ENCODE data around the gene HYOU1. TPM values are rescaled to one million over a fixed set of nuclear protein-coding genes. Genes with fewer than 3 reads are reported as not detected.

The HYOU1 gene
- total and polyA plus RNA-seq, 2 donors = 35.5 to 65.6 TPM

DNA sequence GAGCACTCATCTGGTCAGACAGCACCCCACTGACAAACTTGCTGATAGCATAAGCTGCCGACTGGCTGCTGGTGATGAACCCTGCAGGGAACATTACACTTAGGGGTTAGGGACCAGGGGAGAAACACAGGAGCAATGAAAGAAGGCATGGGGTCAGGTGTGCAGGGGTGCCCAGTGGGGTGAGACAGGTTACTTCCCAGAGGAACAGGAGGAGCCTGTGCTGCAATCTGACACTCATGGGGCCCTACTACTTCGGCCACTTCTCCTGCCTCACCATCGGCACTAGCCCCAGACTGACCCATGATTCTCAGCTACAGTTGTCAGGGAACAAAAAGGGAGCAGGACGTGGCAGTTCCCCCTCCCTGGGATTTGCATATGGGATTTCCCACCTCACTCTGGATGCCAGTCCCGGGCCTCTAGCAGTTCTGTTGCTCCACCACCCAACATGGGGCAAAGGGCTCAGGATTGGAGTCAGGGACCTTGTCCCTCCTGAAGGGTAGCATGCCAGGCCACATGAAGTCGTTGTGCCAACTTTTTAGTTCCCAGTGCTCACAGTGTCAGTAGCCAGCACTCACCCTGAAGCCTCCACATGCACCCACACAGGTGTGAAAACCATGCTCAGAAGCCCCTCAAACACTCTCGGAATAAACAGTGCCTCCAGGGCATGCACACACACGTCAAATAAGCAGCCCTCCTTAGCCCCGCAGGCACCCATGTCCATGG is 28.5 kb downstream of the HYOU1 start:
- peaks cover 30 to 40% of the 10 kb centered on the region in 2 donors for H3K36me3 ChIP-seq (ENCODE audit: control insufficient read depth in 2 of 2, insufficient read depth in 2 of 2, low read length in 1 of 2)
- WGBS = 93% methylated on average over 9 of the region's 9 CpGs
- peaks cover 3 to 19% of the 10 kb centered on the region in 2 donors for H3K4me1 ChIP-seq (ENCODE audit: control insufficient read depth in 2 of 2, insufficient read depth in 2 of 2, low read length in 2 of 2)
- no peaks in the 10 kb centered on the region for H3K27me3 ChIP-seq (ENCODE audit: control insufficient read depth in 2 of 2, insufficient read depth in 1 of 2, low read length in 1 of 2)
- H3K27ac ChIP-seq (ENCODE audit: low read depth in 1 of 2, low read length in 1 of 2) = no peak overlapping the region
- no peak for DNase-seq (ENCODE audit: low read depth in 6 of 9, low spot score in 9 of 9)
- no peaks in the 10 kb centered on the region for H3K9me3 ChIP-seq (ENCODE audit: control insufficient read depth in 2 of 2, insufficient read depth in 1 of 2, low read length in 1 of 2)
- H3K4me3 ChIP-seq (ENCODE audit: low read length in 2 of 2) = no peak overlapping the region

DNA sequence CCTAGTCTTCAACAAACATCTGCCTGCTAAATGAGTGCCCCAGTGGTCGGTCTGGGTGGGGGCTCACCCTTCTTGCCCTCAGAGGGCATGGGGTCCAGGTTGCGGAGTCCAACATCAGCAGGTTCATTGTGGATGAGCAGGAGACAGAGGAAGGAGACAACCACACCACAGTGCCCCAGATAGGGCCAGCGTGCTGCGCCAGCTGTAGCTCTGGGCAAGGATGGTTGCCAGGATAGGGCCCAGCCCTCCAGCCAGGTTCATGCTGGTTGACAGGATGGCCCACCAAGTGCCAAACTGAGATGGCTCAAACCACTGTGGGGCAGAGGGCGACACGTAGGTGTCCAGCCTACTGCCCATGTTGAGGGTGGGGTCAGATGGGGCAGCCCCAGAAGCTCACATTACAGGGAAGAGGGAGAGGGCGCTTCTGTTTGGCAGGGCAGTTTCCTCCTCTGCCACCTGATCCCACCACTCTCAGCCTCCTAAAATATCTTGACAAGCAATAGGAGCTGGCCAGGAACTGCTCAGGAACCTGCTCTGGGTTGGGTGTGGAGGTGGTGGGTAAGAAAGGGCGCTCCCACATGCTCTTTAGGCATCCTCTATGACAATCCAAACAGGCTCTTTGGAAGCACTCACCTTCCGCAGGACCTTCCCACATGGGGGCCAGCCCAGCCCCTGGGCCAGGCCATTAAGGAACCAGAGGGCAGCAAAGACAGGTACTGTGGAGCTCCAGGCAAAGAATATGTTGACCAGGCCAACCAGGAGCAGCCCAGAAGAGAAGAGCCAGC is 29.3 kb downstream of the HYOU1 start:
- H3K4me1 ChIP-seq (ENCODE audit: control insufficient read depth in 2 of 2, insufficient read depth in 2 of 2, low read length in 2 of 2) = peaks cover 3 to 19% of the 10 kb centered on the region in 2 donors
- H3K4me3 ChIP-seq (ENCODE audit: low read length in 2 of 2) = no peak overlapping the region

DNA sequence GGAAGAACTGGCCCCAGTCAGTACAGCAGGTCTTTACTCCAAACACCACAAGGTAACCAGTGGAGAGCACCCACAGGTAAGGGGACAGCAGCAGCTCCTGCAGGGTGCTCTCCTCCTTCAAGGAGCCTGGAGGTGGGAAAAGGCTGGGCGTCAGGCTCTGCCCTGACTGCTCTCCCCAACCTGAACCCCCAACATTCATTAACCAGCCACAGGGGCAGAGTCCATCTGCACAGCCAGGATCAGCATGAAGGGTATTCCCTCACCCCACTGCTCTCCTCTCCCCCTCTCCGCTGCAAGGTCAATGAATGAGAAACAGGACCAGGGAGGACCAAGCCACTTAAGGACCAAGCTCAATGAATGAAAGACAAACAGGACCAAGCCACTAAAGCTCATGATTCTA is 30.0 kb downstream of the HYOU1 start:
- Histone ChIP-seq H3K36me3 (ENCODE audit: control insufficient read depth in 2 of 2, insufficient read depth in 2 of 2, low read length in 1 of 2) (peaks cover 34 to 55% of the 10 kb centered on the region in 2 donors), H3K27ac (ENCODE audit: low read depth in 1 of 2, low read length in 1 of 2) (no peak overlapping the region), H3K4me3 (ENCODE audit: low read length in 2 of 2) (no peak overlapping the region), H3K27me3 (ENCODE audit: control insufficient read depth in 2 of 2, insufficient read depth in 1 of 2, low read length in 1 of 2) (no peaks in the 10 kb centered on the region), H3K9me3 (ENCODE audit: control insufficient read depth in 2 of 2, insufficient read depth in 1 of 2, low read length in 1 of 2) (no peaks in the 10 kb centered on the region), H3K4me1 (ENCODE audit: control insufficient read depth in 2 of 2, insufficient read depth in 2 of 2, low read length in 2 of 2) (peaks cover 3 to 19% of the 10 kb centered on the region in 2 donors)
- DNase-seq (ENCODE audit: low read depth in 6 of 9, low spot score in 9 of 9) = no peak
- WGBS = 99% methylated on average over 2 of the region's 2 CpGs

More for the DNA sequence above, 29.3 kb downstream of the HYOU1 start:
- Histone ChIP-seq H3K27ac (ENCODE audit: low read depth in 1 of 2, low read length in 1 of 2) (no peak overlapping the region), H3K36me3 (ENCODE audit: control insufficient read depth in 2 of 2, insufficient read depth in 2 of 2, low read length in 1 of 2) (peaks cover 34 to 48% of the 10 kb centered on the region in 2 donors), H3K9me3 (ENCODE audit: control insufficient read depth in 2 of 2, insufficient read depth in 1 of 2, low read length in 1 of 2) (no peaks in the 10 kb centered on the region), H3K27me3 (ENCODE audit: control insufficient read depth in 2 of 2, insufficient read depth in 1 of 2, low read length in 1 of 2) (no peaks in the 10 kb centered on the region)
- DNase-seq (ENCODE audit: low read depth in 6 of 9, low spot score in 9 of 9) = no peak
- WGBS = 98% methylated on average over 9 of the region's 9 CpGs

DNA sequence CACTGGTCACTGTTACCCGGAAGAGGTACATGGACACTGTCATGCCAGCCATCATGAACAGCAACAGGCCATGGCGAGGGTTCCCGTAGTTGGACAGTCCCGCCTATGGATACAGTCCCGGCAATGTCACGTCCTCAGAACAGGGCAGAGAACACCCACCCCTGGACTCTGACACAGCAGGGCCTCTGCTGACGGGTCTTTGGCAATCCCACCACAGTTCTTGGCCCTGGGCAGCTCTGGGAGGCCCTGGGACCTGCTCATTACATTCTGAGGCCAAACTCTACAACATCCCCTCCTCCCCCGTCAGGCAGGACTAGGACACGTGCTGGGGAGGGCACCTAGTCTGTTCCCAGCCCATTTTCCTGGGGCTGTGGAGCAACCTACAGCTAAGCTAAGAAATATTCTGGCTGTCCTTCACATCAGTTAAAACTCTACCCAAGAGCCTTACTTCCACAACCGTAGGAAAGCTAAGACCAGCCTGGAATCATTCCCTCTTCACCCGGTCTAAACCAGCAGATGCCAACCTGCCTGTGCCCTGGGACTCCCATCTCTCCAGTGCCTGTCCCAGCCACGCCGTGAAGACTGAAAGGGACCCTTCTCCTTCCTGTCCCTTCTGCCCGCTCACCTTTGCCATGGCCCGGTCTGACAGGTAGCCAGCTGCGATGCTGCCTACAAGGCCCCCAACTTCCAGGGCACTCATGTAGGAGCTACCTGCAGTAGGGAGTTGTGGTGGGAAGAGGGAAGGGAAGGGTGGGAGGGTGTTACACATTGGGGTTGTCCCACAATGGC is 30.8 kb downstream of the HYOU1 start:
- H3K27me3 ChIP-seq (ENCODE audit: control insufficient read depth in 2 of 2, insufficient read depth in 1 of 2, low read length in 1 of 2) = no peaks in the 10 kb centered on the region
- no peak for DNase-seq (ENCODE audit: low read depth in 6 of 9, low spot score in 9 of 9)
- 96% methylated on average over 16 of the region's 16 CpGs for WGBS
- H3K36me3 ChIP-seq (ENCODE audit: control insufficient read depth in 2 of 2, insufficient read depth in 2 of 2, low read length in 1 of 2) = peaks cover 41 to 63% of the 10 kb centered on the region in 2 donors
- H3K4me1 ChIP-seq (ENCODE audit: control insufficient read depth in 2 of 2, insufficient read depth in 2 of 2, low read length in 2 of 2) = peaks cover 3 to 19% of the 10 kb centered on the region in 2 donors
- no peaks in the 10 kb centered on the region for H3K9me3 ChIP-seq (ENCODE audit: control insufficient read depth in 2 of 2, insufficient read depth in 1 of 2, low read length in 1 of 2)
- no peak overlapping the region for H3K27ac ChIP-seq (ENCODE audit: low read depth in 1 of 2, low read length in 1 of 2)
- H3K4me3 ChIP-seq (ENCODE audit: low read length in 2 of 2) = no peak overlapping the region

DNA sequence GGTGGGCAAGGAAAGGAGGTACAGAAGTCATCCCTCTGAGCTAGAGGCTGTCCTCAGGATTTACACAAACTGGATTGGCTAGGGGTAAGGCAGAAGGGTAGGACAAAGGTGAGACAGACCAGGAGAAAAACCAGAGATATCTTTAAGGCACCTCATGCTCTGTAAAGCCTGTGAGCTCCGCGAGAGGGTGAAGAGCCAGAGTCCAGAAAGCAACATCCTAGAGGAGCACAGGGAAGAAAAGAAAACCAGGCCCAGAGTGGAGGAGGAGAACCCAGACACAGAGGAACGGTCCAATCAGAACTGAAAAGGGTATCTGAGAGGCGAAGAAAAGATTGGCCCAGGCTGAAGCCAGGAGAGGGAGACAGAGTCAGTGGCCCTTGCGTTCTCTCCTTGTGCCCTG is 31.5 kb downstream of the HYOU1 start:
- Histone ChIP-seq H3K4me3 (ENCODE audit: low read length in 2 of 2) (no peak overlapping the region), H3K27me3 (ENCODE audit: control insufficient read depth in 2 of 2, insufficient read depth in 1 of 2, low read length in 1 of 2) (no peaks in the 10 kb centered on the region), H3K36me3 (ENCODE audit: control insufficient read depth in 2 of 2, insufficient read depth in 2 of 2, low read length in 1 of 2) (peaks cover 41 to 65% of the 10 kb centered on the region in 2 donors), H3K9me3 (ENCODE audit: control insufficient read depth in 2 of 2, insufficient read depth in 1 of 2, low read length in 1 of 2) (no peaks in the 10 kb centered on the region), H3K4me1 (ENCODE audit: control insufficient read depth in 2 of 2, insufficient read depth in 2 of 2, low read length in 2 of 2) (peaks cover 3 to 17% of the 10 kb centered on the region in 2 donors), H3K27ac (ENCODE audit: low read depth in 1 of 2, low read length in 1 of 2) (no peak overlapping the region)
- DNase-seq (ENCODE audit: low read depth in 6 of 9, low spot score in 9 of 9) = no peak
- WGBS = 96% methylated on average over 5 of the region's 5 CpGs

DNA sequence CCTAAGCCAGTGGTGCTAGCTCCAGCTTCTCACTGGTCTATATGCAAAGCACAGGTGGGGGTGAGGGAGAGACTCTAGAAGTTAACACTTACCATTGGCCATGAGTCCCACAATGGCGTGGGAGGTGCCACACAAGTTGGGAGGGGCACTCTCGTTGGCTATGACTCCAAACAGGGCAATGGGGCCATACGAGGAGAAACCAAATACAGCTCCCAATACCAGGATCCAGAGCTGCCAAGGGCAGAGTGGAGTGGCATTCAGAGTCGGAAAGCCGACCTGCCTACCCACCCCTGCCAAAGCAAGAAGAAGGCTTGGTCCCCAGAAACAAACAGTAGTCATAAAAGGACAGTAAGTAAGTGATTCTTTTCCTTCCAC is 31.9 kb downstream of the HYOU1 start:
- DNase-seq (ENCODE audit: low read depth in 6 of 9, low spot score in 9 of 9) = no peak
- Histone ChIP-seq H3K36me3 (ENCODE audit: control insufficient read depth in 2 of 2, insufficient read depth in 2 of 2, low read length in 1 of 2) (peaks cover 41 to 65% of the 10 kb centered on the region in 2 donors), H3K27me3 (ENCODE audit: control insufficient read depth in 2 of 2, insufficient read depth in 1 of 2, low read length in 1 of 2) (no peaks in the 10 kb centered on the region), H3K27ac (ENCODE audit: low read depth in 1 of 2, low read length in 1 of 2) (no peak overlapping the region), H3K4me1 (ENCODE audit: control insufficient read depth in 2 of 2, insufficient read depth in 2 of 2, low read length in 2 of 2) (peaks cover 7 to 20% of the 10 kb centered on the region in 2 donors), H3K9me3 (ENCODE audit: control insufficient read depth in 2 of 2, insufficient read depth in 1 of 2, low read length in 1 of 2) (no peaks in the 10 kb centered on the region), H3K4me3 (ENCODE audit: low read length in 2 of 2) (no peak overlapping the region)
- WGBS = 92% methylated on average over 5 of the region's 5 CpGs

DNA sequence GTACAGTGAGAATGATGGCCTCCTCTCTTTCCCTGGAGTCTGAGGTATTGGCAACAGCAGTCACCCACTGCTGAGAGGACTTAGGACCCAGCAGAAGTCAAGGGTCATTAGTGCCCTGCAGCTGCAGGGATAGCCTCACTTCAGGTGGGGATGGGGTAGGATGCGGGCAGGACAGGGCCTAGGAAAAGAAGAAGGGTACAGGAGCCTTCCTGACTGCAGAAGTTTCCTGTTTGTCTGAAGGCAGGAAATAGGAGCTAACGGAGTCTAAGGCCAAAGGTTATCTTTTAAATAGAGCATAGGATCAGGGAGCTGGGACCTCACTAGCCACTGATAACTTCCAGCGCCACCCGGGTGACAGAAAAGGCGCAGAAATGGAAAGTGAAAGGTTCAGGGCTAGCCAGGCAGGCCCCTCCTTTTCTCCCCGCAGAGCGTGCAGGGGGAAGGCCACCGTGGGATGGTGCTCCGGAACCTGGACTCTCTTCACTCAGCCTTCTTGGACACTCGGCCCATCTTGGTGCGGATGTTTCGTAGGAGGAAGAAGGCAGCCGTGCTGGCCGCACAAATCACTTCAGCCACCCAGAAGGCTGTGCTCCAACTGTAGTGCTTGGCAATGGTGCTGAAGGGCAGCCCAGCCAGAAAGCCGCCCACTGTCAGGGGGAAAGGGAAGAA is 32.4 kb downstream of the HYOU1 start:
- 95% methylated on average over 15 of the region's 15 CpGs for WGBS
- Histone ChIP-seq H3K36me3 (ENCODE audit: control insufficient read depth in 2 of 2, insufficient read depth in 2 of 2, low read length in 1 of 2) (peaks cover 41 to 65% of the 10 kb centered on the region in 2 donors), H3K9me3 (ENCODE audit: control insufficient read depth in 2 of 2, insufficient read depth in 1 of 2, low read length in 1 of 2) (no peaks in the 10 kb centered on the region), H3K27ac (ENCODE audit: low read depth in 1 of 2, low read length in 1 of 2) (no peak overlapping the region), H3K27me3 (ENCODE audit: control insufficient read depth in 2 of 2, insufficient read depth in 1 of 2, low read length in 1 of 2) (no peaks in the 10 kb centered on the region), H3K4me1 (ENCODE audit: control insufficient read depth in 2 of 2, insufficient read depth in 2 of 2, low read length in 2 of 2) (peaks cover 9 to 20% of the 10 kb centered on the region in 2 donors), H3K4me3 (ENCODE audit: low read length in 2 of 2) (no peak overlapping the region)
- DNase-seq (ENCODE audit: low read depth in 6 of 9, low spot score in 9 of 9) = no peak

DNA sequence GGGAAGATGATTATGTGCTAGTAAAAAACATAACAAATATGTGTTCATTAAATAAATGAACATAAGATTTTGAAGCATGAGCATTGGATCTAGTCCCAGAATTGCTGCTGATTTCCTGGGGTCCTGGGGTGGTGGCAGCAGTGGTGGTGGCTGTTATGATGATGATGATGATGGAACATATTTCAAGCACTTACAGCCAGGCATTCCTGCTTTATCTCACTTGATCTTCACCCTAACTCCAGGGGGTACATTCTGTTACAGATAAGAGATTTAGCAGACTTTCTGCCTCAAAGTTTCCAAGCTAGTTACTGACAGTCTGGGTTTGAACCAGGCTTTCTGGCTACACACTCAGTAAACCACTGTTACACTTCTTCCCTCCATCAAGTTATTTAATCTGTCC is 33.3 kb downstream of the HYOU1 start:
- Histone ChIP-seq H3K27ac (ENCODE audit: low read depth in 1 of 2, low read length in 1 of 2) (no peak overlapping the region), H3K36me3 (ENCODE audit: control insufficient read depth in 2 of 2, insufficient read depth in 2 of 2, low read length in 1 of 2) (peaks cover 41 to 62% of the 10 kb centered on the region in 2 donors)

More for the DNA sequence above, 33.3 kb downstream of the HYOU1 start:
- Histone ChIP-seq H3K27me3 (ENCODE audit: control insufficient read depth in 2 of 2, insufficient read depth in 1 of 2, low read length in 1 of 2) (no peaks in the 10 kb centered on the region), H3K4me1 (ENCODE audit: control insufficient read depth in 2 of 2, insufficient read depth in 2 of 2, low read length in 2 of 2) (peaks cover 8 to 18% of the 10 kb centered on the region in 2 donors), H3K4me3 (ENCODE audit: low read length in 2 of 2) (no peak overlapping the region), H3K9me3 (ENCODE audit: control insufficient read depth in 2 of 2, insufficient read depth in 1 of 2, low read length in 1 of 2) (no peaks in the 10 kb centered on the region)
- no peak for DNase-seq (ENCODE audit: low read depth in 6 of 9, low spot score in 9 of 9)

Data from thymus (tissue), 11 donors.